Occipital lobe (tissue), 2 donors: ENCODE results near the gene HGFAC. TPM values are rescaled to one million over a fixed set of nuclear protein-coding genes. Genes with fewer than 3 reads are reported as not detected.

ENCODE experiments used
- DNase-seq: peaks from one replicate; lab custom pipeline; 2025; lab: John Stamatoyannopoulos, UW
- total RNA-seq: library from RNA; depleted of rRNA; stranded (reverse); fragments of >200 nt; gene quantifications from one replicate; pipeline ENCODE4 v1.2.3, GENCODE V29; 2014

The HGFAC gene
- total RNA-seq, 1 donor from 2014 or later: 1.2 TPM

GRCh38 chr4:3460926-3461325 lies 19.2 kb downstream of the HGFAC start:
- no peak for DNase-seq

- peak; percentile 29 for DNase-seq
Observed at GRCh38 chr4:3461515-3462291, 19.9 kb downstream of the HGFAC start.

- no peak for DNase-seq
Observed at GRCh38 chr4:3462321-3462789, 20.6 kb downstream of the HGFAC start.

GRCh38 chr4:3462790-3463415 lies 21.1 kb downstream of the HGFAC start, which contains the start of gene DOK7:
Gene DOK7, plus strand, starts transcription at chr4:3463306. Its CDS starts 70 bp downstream, at chr4:3463376.
- no peak for DNase-seq

- no peak for DNase-seq
Observed at GRCh38 chr4:3463556-3464348, 22.0 kb downstream of the HGFAC start.

GRCh38 chr4:3464349-3464905 lies 22.7 kb downstream of the HGFAC start:
- no peak for DNase-seq

- DNase-seq: no peak
Observed at GRCh38 chr4:3464911-3465697, 23.3 kb downstream of the HGFAC start.

- no peak for DNase-seq
Observed at GRCh38 chr4:3465698-3466671, 24.2 kb downstream of the HGFAC start.

GRCh38 chr4:3466691-3467600 lies 25.2 kb downstream of the HGFAC start:
- no peak for DNase-seq

GRCh38 chr4:3467601-3468031 lies 25.8 kb downstream of the HGFAC start:
- no peak for DNase-seq

- no peak for DNase-seq
Observed at GRCh38 chr4:3468154-3468553, 26.4 kb downstream of the HGFAC start.

- DNase-seq: no peak
Observed at GRCh38 chr4:3468804-3469203, 27.0 kb downstream of the HGFAC start.

GRCh38 chr4:3469386-3470243 lies 27.8 kb downstream of the HGFAC start:
- no peak for DNase-seq

- DNase-seq: no peak
Observed at GRCh38 chr4:3470244-3471097, 28.7 kb downstream of the HGFAC start.

GRCh38 chr4:3471098-3471760 lies 29.5 kb downstream of the HGFAC start:
- no peak for DNase-seq

GRCh38 chr4:3471886-3472285 lies 30.1 kb downstream of the HGFAC start:
- no peak for DNase-seq
